D721Med (cell line): Measurements from ENCODE around the gene COX4I1.

Experiments used
- DNase-seq: peaks from one replicate; pipeline ENCODE4 v3.0.0; 2011; ENCODE audit warnings: low spot score; ENCODE audit not compliant: insufficient read length
- FAIRE-seq: peaks from 2 replicates; lab custom pipeline; 2011; peaks lifted over from hg19 to GRCh38; lab: Jason Lieb, UNC
- CTCF ChIP-seq: IDR thresholded peaks from 2 replicates; pipeline ENCODE4 v1.5.1; 2012; ENCODE audit warnings: mild to moderate bottlenecking, control low read depth; ENCODE audit not compliant: insufficient read depth; ENCODE audit errors: missing control alignments

The COX4I1 gene

GRCh38 chr16:85767531-85767930, 32.0 kb upstream of the COX4I1 start:
- FAIRE-seq = no peak

GRCh38 chr16:85768199-85768598, 31.3 kb upstream of the COX4I1 start:
- DNase-seq (no peak), FAIRE-seq (no peak)
- TF ChIP-seq CTCF = no peak

More at GRCh38 chr16:85767531-85767930, 32.0 kb upstream of the COX4I1 start:
- DNase-seq = no peak
- no peak for TF ChIP-seq CTCF

GRCh38 chr16:85770741-85771140, 28.8 kb upstream of the COX4I1 start:
- FAIRE-seq (no peak), DNase-seq (no peak)
- TF ChIP-seq CTCF = no peak

GRCh38 chr16:85773044-85773443, 26.5 kb upstream of the COX4I1 start:
- FAIRE-seq (no peak), DNase-seq (no peak)
- no peak for TF ChIP-seq CTCF

- no peak for DNase-seq
- no peak for FAIRE-seq
- TF ChIP-seq CTCF = no peak
These were observed 25.4 kb upstream of the COX4I1 start for GRCh38 chr16:85774136-85774535.

GRCh38 chr16:85774811-85775210, 24.7 kb upstream of the COX4I1 start:
- no peak for DNase-seq
- no peak for TF ChIP-seq CTCF
- FAIRE-seq = no peak

GRCh38 chr16:85777583-85778310, 21.7 kb upstream of the COX4I1 start:
- FAIRE-seq (no peak), DNase-seq (no peak)
- TF ChIP-seq CTCF = no peak
